Ishikawa (cell line): ENCODE measurements around the gene HTRA3.

Experiments used
- CEBPB ChIP-seq: IDR thresholded peaks from 2 replicates; pipeline ENCODE4 v1.6.1; 2012
- CREB1 ChIP-seq: IDR thresholded peaks from 2 replicates; pipeline ENCODE4 v1.6.1; 2012; ENCODE audit warnings: low read depth
- EGR1 ChIP-seq: IDR thresholded peaks from 2 replicates; pipeline ENCODE4 v1.6.1; 2012
- EP300 ChIP-seq: IDR thresholded peaks from 2 replicates; pipeline ENCODE4 v1.6.1; 2012; ENCODE audit warnings: borderline replicate concordance
- FOXM1 ChIP-seq: IDR thresholded peaks from 2 replicates; pipeline ENCODE4 v1.6.1; 2012; ENCODE audit warnings: low read depth, borderline replicate concordance
- NFIC ChIP-seq: IDR thresholded peaks from 2 replicates; pipeline ENCODE4 v1.6.1; 2012
- RAD21 ChIP-seq: IDR thresholded peaks from 2 replicates; pipeline ENCODE4 v1.6.1; 2012; ENCODE audit warnings: low read depth
- TAF1 ChIP-seq: IDR thresholded peaks from 2 replicates; pipeline ENCODE4 v1.6.1; 2012; ENCODE audit warnings: low read depth, mild to moderate bottlenecking
- YY1 ChIP-seq: IDR thresholded peaks from 2 replicates; pipeline ENCODE4 v1.6.1; 2012; ENCODE audit warnings: low read depth
- ZBTB7A ChIP-seq: IDR thresholded peaks from 2 replicates; pipeline ENCODE4 v1.6.1; 2012; ENCODE audit warnings: low read depth
- TF ChIP-seq, protein P1 (sequence below): IDR thresholded peaks from 2 replicates; pipeline ENCODE4 v1.6.1; 2012
- TF ChIP-seq, protein P2 (sequence below): IDR thresholded peaks from 2 replicates; pipeline ENCODE4 v1.6.1; 2012; ENCODE audit warnings: low read depth, mild to moderate bottlenecking

DNA sequence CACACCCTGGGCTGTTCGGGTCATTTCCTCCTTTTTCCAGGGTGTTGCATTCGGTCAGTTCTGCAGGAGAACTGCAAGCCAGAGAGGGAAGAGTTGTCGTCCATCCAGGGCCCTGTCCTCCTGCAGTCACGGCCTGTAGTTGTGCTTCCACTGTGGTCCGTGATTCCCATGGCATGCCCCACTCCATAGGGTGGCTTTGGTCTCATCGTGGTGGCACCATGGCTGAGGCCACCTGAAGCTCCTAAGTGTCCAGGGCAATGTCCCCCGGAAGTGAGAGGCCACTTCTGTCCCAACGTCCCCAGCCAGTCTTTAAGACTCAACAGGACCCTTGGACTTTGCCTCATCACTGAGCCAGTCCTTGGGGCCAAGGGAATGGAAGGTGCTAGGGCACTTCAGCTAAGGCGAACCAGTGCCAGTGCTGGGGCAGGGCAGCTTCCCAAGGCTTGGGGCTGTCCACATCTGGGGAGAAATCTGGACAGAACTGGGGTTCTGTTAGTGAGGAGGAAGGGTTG, 83.7 kb downstream of the HTRA3 start:
- no peak for TF ChIP-seq CREB1
- no peak for TF ChIP-seq EP300
- no peak for TF ChIP-seq EGR1
- no peak for TF ChIP-seq ZBTB7A
- no peak for TF ChIP-seq RAD21
- TF ChIP-seq TAF1, result no peak
- TF ChIP-seq, protein P1, sequence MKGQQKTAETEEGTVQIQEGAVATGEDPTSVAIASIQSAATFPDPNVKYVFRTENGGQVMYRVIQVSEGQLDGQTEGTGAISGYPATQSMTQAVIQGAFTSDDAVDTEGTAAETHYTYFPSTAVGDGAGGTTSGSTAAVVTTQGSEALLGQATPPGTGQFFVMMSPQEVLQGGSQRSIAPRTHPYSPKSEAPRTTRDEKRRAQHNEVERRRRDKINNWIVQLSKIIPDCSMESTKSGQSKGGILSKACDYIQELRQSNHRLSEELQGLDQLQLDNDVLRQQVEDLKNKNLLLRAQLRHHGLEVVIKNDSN, result no peak
- TF ChIP-seq, protein P2, sequence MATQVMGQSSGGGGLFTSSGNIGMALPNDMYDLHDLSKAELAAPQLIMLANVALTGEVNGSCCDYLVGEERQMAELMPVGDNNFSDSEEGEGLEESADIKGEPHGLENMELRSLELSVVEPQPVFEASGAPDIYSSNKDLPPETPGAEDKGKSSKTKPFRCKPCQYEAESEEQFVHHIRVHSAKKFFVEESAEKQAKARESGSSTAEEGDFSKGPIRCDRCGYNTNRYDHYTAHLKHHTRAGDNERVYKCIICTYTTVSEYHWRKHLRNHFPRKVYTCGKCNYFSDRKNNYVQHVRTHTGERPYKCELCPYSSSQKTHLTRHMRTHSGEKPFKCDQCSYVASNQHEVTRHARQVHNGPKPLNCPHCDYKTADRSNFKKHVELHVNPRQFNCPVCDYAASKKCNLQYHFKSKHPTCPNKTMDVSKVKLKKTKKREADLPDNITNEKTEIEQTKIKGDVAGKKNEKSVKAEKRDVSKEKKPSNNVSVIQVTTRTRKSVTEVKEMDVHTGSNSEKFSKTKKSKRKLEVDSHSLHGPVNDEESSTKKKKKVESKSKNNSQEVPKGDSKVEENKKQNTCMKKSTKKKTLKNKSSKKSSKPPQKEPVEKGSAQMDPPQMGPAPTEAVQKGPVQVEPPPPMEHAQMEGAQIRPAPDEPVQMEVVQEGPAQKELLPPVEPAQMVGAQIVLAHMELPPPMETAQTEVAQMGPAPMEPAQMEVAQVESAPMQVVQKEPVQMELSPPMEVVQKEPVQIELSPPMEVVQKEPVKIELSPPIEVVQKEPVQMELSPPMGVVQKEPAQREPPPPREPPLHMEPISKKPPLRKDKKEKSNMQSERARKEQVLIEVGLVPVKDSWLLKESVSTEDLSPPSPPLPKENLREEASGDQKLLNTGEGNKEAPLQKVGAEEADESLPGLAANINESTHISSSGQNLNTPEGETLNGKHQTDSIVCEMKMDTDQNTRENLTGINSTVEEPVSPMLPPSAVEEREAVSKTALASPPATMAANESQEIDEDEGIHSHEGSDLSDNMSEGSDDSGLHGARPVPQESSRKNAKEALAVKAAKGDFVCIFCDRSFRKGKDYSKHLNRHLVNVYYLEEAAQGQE, result no peak
- no peak for TF ChIP-seq NFIC
- no peak for TF ChIP-seq YY1
- no peak for TF ChIP-seq CEBPB
- no peak for TF ChIP-seq FOXM1
